Stimulated activated naive B cell treated with anti-CD40 and anti-IgM and Interleukin-4, amounts not matched to agents 10 μg/mL and 1 μg/mL and 100 μg/mL, for 72 hours (primary cell): ENCODE results near the gene ARMC12.
A peak's percentile ranks its signal among the peaks of the same experiment; 100 is the strongest.

Experiments used
- ATAC-seq, 2 donors: fragments of 150-1000 bp; cut with Tn5 transposase; replicated peaks; 2 replicates each; pipeline ENCODE4 v1.10.0; 2021; ENCODE audit warnings: moderate library complexity in 1 of 2
- DNase-seq: peaks from one replicate; pipeline ENCODE4 v3.0.0; 2021
- H3K27ac Mint-ChIP-seq: one replicate; pipeline ENCODE4 v1.8.0; 2022; ENCODE audit warnings: mild to moderate bottlenecking, mixed read lengths
- H3K27me3 Mint-ChIP-seq, 2 donors: one replicate each; pipeline ENCODE4 v1.8.0; 2022; ENCODE audit warnings: mixed read lengths in 2 of 2
- H3K36me3 Mint-ChIP-seq, 2 donors: one replicate each; pipeline ENCODE4 v1.8.0; 2022; ENCODE audit warnings: mixed read lengths in 2 of 2, mild to moderate bottlenecking in 1 of 2
- H3K4me1 Mint-ChIP-seq, 2 donors: one replicate each; pipeline ENCODE4 v1.8.0; 2022; ENCODE audit warnings: mixed read lengths in 2 of 2, mild to moderate bottlenecking in 1 of 2
- H3K4me3 Mint-ChIP-seq, 2 donors: one replicate each; pipeline ENCODE4 v1.8.0; 2022; ENCODE audit warnings: mild to moderate bottlenecking in 2 of 2, mixed read lengths in 2 of 2, moderate library complexity in 1 of 2
- H3K9me3 Mint-ChIP-seq, 2 donors: one replicate each; pipeline ENCODE4 v1.8.0; 2022; ENCODE audit warnings: mixed read lengths in 2 of 2, mild to moderate bottlenecking in 1 of 2

The ARMC12 gene

DNA sequence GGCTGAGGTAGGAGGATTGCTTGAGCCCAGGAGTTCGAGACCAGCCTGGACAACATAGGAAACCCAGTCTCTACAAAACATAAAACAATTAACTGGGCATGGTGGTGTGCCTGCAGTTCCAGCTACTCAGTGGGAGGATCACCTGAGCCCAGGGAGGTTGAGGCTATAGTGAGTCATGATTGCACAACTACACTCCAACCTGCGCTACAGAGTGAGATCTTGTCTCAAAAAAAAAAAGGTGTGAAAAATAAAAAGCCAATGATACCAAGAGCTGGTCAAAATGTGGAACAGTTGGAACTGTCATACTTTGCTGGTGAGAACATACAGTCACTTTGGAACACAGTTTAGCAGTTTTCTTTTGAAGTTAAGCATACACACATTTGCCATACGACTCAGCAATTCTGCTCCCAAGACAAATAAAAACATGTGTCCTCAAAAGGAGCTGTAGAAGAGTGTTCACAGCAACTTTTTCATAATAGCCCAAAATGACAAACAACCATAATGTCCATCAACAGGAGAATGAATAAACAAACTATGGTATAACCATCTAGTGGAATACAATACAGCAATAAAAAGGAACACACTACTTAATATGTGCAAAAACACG lies 26.5 kb upstream of the ARMC12 start:
- Mint-ChIP-seq H3K4me1 (peaks cover 0 to 2% of the 10 kb centered on the region in 2 donors), H3K27ac (no peak overlapping the region), H3K27me3 (no peaks in the 10 kb centered on the region), H3K4me3 (no peak overlapping the region), H3K9me3 (peaks cover 0 to 2% of the 10 kb centered on the region in 2 donors), H3K36me3 (no peaks in the 10 kb centered on the region)
- DNase-seq: no peak
- ATAC-seq: no peak

DNA sequence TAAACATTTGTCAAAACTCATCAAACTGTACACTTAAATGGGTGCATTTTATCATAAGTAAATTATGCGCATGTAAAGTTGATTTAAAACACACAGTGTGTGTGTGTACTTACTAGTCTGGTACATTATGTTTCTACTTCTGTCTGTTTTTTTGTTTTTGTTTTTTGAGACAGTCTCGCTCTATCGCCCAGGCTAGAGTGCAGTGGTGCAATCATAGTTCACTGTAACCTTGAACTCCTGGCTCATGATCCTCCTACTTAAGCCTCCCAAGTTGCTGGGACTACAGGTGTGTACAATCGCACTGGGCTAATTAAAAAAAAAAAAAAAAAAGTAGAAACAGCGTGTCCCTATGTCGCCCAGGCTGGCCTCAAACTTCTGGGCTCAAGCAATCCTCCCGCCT lies 25.1 kb upstream of the ARMC12 start:
- H3K27me3 Mint-ChIP-seq: no peaks in the 10 kb centered on the region
- H3K36me3 Mint-ChIP-seq: no peaks in the 10 kb centered on the region
- peaks cover 0 to 2% of the 10 kb centered on the region in 2 donors for H3K9me3 Mint-ChIP-seq
- ATAC-seq (no peak), DNase-seq (no peak)
- peaks cover 0 to 4% of the 10 kb centered on the region in 2 donors for H3K4me1 Mint-ChIP-seq
- H3K27ac Mint-ChIP-seq: no peak overlapping the region
- no peak overlapping the region for H3K4me3 Mint-ChIP-seq

DNA sequence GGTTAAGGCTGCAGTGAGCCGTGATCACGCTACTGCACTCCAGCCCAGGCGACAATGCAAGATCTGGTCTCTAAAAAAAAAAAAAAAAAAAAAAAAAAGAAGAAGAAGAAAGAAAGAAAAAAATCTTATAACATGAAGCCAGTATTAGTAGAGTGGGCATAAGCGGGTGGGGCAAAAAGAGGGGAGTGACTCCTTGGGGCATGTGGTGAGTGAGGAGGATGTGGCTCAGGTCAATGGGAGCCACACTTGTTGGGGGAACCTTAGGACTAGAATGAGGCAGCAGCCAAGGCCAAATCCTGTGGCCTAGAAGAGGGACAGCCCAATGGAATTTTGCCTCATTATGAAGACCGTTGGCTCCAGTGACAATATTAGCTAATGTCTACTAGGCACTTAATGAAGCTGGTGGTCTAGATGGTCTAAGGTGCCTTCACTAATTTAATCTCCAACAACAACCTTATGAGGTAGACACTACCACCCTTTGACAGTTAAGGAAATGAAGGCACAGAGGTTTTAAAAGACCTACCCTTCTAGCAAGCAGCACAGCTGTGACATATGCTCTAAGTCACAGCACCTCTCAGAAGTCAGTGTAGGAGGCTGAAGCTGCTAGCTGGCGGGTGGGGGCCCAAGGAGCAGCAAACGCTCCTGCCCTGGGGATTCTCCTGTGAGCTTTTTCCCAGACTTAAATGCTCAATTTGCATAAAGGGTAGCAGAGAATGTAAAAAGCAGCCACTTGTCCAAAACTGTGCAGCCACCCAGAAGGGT lies 23.6 kb upstream of the ARMC12 start:
- peaks cover 11 to 15% of the 10 kb centered on the region in 2 donors for H3K4me1 Mint-ChIP-seq
- DNase-seq (no peak), ATAC-seq (no peak)
- no peak overlapping the region for H3K27ac Mint-ChIP-seq
- H3K9me3 Mint-ChIP-seq: peaks cover 0 to 2% of the 10 kb centered on the region in 2 donors
- H3K4me3 Mint-ChIP-seq: no peak overlapping the region
- H3K27me3 Mint-ChIP-seq: no peaks in the 10 kb centered on the region
- no peaks in the 10 kb centered on the region for H3K36me3 Mint-ChIP-seq

DNA sequence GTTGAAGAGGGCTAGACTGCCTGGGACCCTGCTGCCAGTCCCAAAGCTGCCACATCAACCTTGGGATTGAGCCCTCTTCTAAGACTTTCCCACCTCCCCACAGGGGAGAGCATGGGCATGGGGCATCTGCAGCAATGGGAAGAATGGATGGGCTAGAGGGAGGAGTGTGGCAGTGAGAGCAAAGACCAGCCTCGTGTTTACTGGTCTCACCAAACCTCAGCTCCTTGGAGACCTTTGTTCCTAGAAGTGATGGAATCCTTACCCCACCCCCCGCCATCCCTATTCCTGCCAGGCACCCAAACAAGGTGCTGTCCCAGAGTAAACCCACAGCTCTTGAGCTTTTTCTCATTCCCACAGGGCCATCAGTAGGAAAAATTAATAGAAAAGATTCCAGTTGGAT lies 20.0 kb upstream of the ARMC12 start:
- Mint-ChIP-seq H3K27ac (no peak overlapping the region), H3K4me3 (no peak overlapping the region), H3K9me3 (no peaks in the 10 kb centered on the region), H3K36me3 (no peaks in the 10 kb centered on the region), H3K4me1 (peaks cover 41% of the 10 kb centered on the region in 2 donors), H3K27me3 (no peaks in the 10 kb centered on the region)
- DNase-seq (no peak), ATAC-seq (no peak)

GRCh38 chr6:35717449-35718374 lies 19.1 kb upstream of the ARMC12 start:
- H3K9me3 Mint-ChIP-seq: no peaks in the 10 kb centered on the region
- no peak for ATAC-seq
- H3K4me3 Mint-ChIP-seq: peak overlapping the region in 1 of 2 donors; percentile 37
- no peaks in the 10 kb centered on the region for H3K36me3 Mint-ChIP-seq
- DNase-seq: no peak
- no peaks in the 10 kb centered on the region for H3K27me3 Mint-ChIP-seq
- peak overlapping the region; percentile 63 for H3K27ac Mint-ChIP-seq
- H3K4me1 Mint-ChIP-seq: peaks cover 43 to 46% of the 10 kb centered on the region in 2 donors

DNA sequence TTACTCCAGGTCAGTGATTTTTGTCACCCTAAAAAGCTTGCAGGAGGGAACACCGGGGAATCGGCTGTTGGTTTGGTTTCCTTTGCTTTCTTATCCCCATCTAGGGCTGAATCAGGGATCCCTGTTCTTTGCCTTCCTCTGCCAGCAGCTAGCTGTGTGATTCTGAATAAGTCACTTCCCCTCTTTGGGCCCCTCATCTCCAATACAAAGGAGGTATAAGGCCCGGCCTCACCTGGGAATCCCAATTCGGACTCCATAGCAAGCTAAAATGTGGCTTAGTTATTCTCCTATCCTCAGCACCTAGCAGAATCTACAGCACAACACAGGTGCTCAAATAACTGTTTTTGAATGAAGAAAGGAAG lies 18.5 kb upstream of the ARMC12 start:
- Mint-ChIP-seq H3K4me3 (peak overlapping the region; percentile 33 to 81), H3K27me3 (no peaks in the 10 kb centered on the region), H3K36me3 (no peaks in the 10 kb centered on the region), H3K27ac (peak overlapping the region; percentile 87), H3K4me1 (peaks cover 43 to 46% of the 10 kb centered on the region in 2 donors), H3K9me3 (no peaks in the 10 kb centered on the region)
- ATAC-seq (no peak), DNase-seq (no peak)

DNA sequence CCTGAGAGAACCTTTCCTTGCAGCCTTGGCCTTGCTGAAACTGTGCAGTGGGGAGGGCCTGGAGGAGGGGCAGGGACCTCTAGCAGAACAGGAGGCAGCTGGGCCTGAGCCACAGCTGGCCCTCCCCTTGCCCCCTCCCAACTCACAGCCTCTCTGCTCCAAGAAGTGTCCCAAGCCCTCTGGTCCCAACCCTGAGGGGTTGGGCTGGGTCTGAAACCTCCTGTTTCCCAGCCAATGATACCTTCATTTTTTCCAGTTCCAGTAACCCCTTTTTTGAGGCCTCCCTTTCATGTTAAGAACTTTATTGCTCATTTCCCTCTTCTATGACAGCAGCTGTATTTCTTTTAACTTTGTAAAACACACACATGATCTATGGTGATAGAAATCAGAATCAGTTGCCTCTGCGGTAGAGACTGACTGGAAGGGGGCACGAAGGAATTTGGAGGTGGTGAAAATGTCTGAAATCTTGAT lies 17.9 kb upstream of the ARMC12 start:
- Mint-ChIP-seq H3K27me3 (no peaks in the 10 kb centered on the region), H3K4me3 (peak overlapping the region; percentile 33 to 81), H3K36me3 (no peaks in the 10 kb centered on the region), H3K27ac (peak overlapping the region; percentile 87), H3K9me3 (no peaks in the 10 kb centered on the region), H3K4me1 (peaks cover 41 to 46% of the 10 kb centered on the region in 2 donors)
- DNase-seq (no peak), ATAC-seq (peak; percentile 15 to 20)

DNA sequence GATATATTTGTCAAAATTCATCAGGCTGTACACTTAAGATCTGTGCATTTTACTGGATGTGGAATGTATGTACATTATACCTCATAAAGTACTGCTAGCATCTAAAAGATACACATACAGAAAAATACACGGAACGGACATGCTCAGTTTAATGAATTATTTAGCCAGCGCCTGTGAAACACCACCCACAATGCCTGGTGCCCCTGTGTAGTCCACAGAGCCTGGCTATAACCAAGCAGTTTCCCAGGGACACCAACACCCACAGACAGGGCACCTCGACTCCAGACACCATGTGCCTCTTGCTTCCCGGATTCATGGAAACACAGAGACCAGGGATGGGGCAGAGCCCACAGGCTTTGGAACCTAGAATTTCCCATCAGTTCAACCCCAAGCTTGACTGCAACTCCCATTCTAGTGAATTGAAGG lies 17.4 kb upstream of the ARMC12 start:
- Mint-ChIP-seq H3K36me3 (no peaks in the 10 kb centered on the region), H3K9me3 (no peaks in the 10 kb centered on the region), H3K4me3 (peak overlapping the region; percentile 81 to 83), H3K27ac (peak overlapping the region; percentile 87), H3K4me1 (peaks cover 41 to 46% of the 10 kb centered on the region in 2 donors), H3K27me3 (no peaks in the 10 kb centered on the region)
- ATAC-seq (peak; percentile 62 to 64), DNase-seq (no peak)

DNA sequence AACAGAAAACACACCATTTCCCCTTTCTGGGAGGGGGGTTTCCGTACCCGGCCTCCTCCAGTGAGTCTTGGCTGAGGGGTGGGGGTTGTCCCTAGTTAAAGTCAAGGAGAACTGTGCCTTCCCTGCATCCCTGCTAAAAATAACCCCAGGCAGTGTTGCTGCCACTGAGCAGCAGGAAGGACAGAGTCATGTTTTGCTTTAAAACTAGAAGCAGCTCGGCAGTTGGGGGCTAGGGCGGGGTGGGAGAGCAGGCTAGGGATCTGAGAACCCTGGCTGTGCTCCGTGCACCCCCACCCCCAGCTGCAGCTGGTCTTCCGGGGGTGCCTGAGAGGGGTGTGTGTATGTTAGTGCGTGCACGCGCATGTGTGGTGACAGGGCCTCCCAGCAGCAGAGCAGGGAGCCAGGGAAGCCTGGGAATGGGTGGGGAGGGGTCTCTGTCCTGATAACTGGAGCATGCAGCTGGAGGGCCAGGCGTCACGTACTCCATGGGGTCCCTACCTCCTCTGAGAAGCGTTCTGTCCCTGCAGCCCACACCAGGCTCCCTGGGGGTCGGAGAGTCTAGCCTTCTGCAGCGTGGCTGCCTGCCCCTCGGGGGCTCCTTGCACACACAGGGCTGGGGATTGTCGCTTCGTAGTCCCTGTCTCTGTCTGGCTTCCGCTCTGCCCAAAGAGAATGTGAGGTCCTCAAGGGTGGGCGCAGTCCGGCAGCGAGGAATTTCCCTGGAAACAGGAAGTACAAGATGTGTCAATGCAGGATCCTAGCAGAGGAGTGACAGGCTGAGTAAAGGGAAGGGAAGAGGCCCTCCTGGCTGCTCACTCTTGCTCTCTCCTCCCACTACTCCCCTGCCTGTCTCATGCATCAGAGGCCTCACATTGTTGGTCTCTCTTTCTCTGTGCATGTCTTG lies 16.8 kb upstream of the ARMC12 start:
- peak; percentile 81 to 82 for ATAC-seq
- H3K4me3 Mint-ChIP-seq: peak overlapping the region; percentile 81 to 83

GRCh38 chr6:35722121-35722761 lies 14.6 kb upstream of the ARMC12 start:
- ATAC-seq (no peak), DNase-seq (no peak)
- H3K27me3 Mint-ChIP-seq: peaks cover 0 to 6% of the 10 kb centered on the region in 2 donors
- H3K36me3 Mint-ChIP-seq: no peaks in the 10 kb centered on the region
- peaks cover 57 to 65% of the 10 kb centered on the region in 2 donors for H3K4me1 Mint-ChIP-seq
- no peak overlapping the region for H3K27ac Mint-ChIP-seq
- H3K4me3 Mint-ChIP-seq: no peak overlapping the region
- no peaks in the 10 kb centered on the region for H3K9me3 Mint-ChIP-seq

More for the DNA sequence above, 16.8 kb upstream of the ARMC12 start:
- peak overlapping the region; percentile 87 for H3K27ac Mint-ChIP-seq
- peaks cover 41 to 46% of the 10 kb centered on the region in 2 donors for H3K4me1 Mint-ChIP-seq
- H3K27me3 Mint-ChIP-seq: no peaks in the 10 kb centered on the region
- H3K36me3 Mint-ChIP-seq: no peaks in the 10 kb centered on the region
- DNase-seq: peak; percentile 78
- no peaks in the 10 kb centered on the region for H3K9me3 Mint-ChIP-seq

- Mint-ChIP-seq H3K4me1 (peaks cover 51 to 65% of the 10 kb centered on the region in 2 donors), H3K27ac (no peak overlapping the region), H3K9me3 (no peaks in the 10 kb centered on the region)
Measured at GRCh38 chr6:35723587-35723986, 13.2 kb upstream of the ARMC12 start.

DNA sequence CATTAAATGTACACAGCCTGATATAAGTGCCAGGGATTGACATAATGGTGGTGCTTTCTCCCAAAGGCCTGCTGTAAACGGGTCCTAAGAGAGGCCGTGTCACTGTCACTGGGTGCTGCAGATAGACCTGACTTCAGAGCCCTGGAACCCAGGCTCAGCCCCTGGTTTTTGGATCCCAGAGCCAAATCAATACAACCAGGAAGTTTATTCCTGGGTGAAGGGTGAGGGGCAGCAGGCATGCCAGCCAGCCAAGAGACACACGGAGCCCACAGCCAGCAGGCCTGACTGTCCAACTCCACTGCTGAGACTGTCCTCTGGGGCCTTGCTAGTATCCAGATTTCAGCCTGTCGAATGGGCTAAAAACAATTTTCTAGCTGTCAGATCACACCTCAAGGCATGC lies 12.8 kb upstream of the ARMC12 start:
- H3K27me3 Mint-ChIP-seq: peaks cover 0 to 6% of the 10 kb centered on the region in 2 donors
- no peak for DNase-seq
- peak overlapping the region; percentile 42 for H3K27ac Mint-ChIP-seq
- ATAC-seq: no peak
- H3K4me1 Mint-ChIP-seq: peaks cover 50 to 65% of the 10 kb centered on the region in 2 donors
- H3K36me3 Mint-ChIP-seq: no peaks in the 10 kb centered on the region
- H3K9me3 Mint-ChIP-seq: no peaks in the 10 kb centered on the region
- no peak overlapping the region for H3K4me3 Mint-ChIP-seq

More at GRCh38 chr6:35723587-35723986, 13.2 kb upstream of the ARMC12 start:
- no peak for ATAC-seq
- peaks cover 0 to 6% of the 10 kb centered on the region in 2 donors for H3K27me3 Mint-ChIP-seq
- no peak for DNase-seq
- no peaks in the 10 kb centered on the region for H3K36me3 Mint-ChIP-seq
- no peak overlapping the region for H3K4me3 Mint-ChIP-seq

GRCh38 chr6:35724471-35724870 lies 12.4 kb upstream of the ARMC12 start:
- DNase-seq (no peak), ATAC-seq (no peak)
- Mint-ChIP-seq H3K9me3 (no peaks in the 10 kb centered on the region), H3K27ac (peak overlapping the region; percentile 42), H3K36me3 (no peaks in the 10 kb centered on the region), H3K27me3 (peaks cover 0 to 6% of the 10 kb centered on the region in 2 donors), H3K4me3 (no peak overlapping the region), H3K4me1 (peaks cover 50 to 65% of the 10 kb centered on the region in 2 donors)
